Activated gamma-delta T cell treated with anti-CD3 and anti-CD28 coated beads, Interleukin-2, amount 50 U/mL, for 16 hours (primary cell): Measurements from ENCODE around the gene CEP41.
"Not testable (repeated sequence)": the region's sequence is repeated elsewhere in the genome, so short reads cannot be mapped to it uniquely, and the experiment has no call there.

ENCODE experiments used
- DNase-seq: peaks from one replicate; pipeline ENCODE4 v3.0.0-alpha.2; 2020; ENCODE audit warnings: low read depth

The CEP41 gene

DNA sequence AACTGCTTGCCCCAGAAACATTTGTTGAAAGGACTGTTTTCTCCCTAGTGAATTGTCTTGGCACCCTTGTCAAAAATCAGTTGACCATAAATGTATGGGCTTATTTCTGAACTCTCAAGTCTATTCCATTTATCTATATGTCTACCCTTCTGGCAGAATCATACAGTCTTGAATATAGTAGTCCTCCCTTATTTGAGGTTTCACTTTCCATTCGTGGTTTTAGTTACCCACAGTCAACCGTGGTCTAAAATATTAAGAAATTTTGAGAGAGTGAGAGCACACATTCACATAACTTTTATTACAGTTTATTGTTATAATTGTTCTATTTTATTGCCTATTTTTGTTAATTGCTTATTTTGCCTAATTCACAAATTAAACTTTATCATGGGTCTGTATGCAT, 17.4 kb upstream of the CEP41 start:
- DNase-seq = no peak

DNA sequence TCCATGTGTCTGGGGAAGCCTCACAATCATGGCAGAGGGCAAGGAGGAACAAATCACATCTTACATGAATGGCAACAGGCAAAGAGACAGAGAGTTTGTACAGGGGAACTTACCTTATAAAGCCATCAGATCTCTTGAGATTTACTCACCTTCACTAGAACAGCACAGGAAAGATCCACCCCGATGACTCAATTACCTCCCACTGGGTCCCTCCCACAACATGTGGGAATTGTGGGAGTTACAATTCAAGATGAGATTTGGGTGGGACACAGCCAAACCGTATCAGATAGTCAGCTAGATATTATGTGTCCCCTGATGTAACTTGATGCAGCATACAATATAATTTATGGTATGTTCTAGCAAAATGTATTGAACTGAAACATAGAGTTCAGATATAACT, 14.1 kb upstream of the CEP41 start:
- no peak for DNase-seq

DNA sequence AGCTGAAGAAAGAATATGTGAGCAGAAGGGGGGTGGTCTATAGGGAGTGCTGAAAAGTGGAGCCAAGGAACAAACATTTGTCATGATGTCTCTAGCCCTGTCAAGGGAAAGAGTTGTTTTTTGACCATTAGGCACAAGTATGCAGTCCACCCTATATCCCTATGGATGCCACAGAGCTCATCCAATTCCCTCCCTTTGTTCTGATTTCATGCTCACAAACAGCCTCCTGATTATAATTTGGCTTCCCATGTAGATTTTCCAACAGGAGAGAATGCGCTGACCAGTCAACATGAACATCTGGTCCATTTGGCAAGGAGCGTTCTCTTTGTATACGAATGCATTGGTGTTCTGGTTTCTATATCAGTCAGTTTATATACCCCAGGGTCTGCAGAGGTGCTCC, 12.1 kb upstream of the CEP41 start:
- no peak for DNase-seq

DNA sequence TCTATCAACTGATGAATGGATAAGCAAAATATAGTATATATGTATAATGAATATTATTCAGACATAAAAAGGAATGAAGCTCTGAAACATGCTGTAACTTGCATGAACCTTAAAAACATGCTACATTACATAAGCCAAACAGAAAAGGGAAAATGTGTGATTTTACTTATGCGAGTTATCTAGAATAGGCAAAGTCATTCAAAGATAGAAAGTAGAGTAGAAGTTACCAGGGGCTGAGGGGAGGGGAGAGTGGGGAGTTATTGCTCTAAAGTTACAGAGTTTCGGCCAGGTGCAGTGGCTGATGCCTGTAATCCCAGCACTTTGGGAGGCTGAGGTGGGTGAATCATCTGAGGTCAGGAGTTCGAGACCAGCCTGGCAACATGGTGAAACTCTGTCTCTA, 10.5 kb upstream of the CEP41 start:
- DNase-seq = not testable (repeated sequence)

DNA sequence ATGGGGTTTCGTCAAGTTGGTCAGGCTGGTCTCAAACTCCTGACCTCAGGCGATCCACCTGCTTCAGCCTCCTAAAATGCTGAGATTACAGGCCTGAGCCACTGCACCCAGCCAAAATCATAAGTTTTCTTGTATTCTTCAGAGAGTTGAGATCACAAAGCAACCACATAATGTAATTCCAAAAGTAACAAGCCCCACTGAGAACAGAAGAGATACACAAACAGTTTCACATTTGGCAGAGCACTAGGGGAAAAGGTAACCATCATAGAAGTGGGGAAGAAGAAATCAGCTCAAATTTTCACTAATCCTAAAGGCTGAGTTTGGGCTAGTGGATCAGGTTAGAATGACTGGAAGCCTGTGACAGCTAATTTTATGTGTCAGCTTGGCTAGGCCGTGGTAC, 5.4 kb upstream of the CEP41 start:
- DNase-seq = no peak

DNA sequence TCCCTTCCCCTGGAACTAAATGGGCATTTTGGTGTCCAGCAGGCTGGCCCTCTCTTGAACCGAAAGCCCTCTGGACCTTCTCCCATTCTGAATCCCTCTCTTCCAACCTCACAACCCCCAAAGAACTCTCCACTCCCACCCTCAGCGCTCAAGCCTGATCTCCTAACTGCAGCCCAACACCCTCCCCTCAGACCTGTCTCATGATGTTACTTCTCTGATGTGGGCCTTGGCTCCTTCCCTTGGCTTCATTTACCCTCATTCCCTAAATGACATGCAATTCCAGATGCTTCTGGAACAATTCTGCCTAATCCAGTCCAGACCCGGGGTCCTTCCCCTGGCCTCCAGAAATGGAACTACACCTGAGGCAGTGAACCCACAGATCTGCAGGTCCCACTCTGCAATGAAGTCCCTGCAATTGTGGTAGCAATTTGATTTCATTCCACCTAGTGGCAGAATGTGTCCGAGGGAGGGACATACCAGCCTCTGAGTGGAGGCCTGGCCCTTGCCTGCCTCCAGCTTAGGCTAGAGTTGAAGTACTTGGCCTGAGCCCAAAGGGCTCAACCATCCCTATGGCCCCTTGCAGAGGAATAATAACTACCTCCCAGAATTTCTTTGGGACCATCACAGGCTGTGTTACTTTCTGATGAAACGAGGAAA, 4.1 kb upstream of the CEP41 start:
- no peak for DNase-seq

DNA sequence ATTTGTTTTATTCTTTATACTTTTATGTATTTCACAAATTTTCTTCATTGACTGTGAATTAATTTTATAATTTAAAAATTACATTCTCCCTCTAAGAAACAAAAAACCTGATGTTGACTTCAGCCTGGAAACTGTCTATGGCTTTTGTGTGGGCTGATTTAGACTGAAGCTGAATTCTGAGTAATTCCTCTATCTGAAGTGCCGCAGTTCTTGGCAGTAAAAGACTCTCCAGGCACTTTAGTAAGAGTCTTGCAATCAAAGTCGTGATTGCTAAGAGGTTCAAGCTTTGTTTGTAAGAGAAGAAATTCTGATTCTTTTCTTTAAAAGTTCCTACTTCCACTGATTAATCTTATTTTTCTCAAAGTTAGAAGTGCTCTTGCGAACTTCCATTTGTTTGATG, 3.4 kb upstream of the CEP41 start:
- no peak for DNase-seq

DNA sequence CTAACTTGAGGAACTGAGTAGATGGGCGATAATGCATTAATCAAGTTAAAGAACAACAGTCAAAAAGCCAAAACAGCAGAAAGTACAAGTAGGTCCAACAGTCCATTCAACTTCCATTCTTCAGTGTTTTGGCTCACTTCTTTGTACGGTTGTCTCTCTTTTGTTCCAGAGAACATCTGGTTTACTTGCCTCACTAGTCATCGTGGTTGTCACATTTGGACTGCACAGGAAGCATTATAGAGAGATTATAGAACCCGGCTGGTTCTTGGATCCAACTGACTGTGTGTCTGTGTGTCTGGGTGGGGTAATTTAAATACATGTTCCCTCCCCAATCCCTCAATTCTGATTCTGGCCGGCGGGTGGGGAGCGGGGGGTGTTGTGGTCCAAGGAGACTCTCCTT, 1.8 kb upstream of the CEP41 start:
- no peak for DNase-seq

DNA sequence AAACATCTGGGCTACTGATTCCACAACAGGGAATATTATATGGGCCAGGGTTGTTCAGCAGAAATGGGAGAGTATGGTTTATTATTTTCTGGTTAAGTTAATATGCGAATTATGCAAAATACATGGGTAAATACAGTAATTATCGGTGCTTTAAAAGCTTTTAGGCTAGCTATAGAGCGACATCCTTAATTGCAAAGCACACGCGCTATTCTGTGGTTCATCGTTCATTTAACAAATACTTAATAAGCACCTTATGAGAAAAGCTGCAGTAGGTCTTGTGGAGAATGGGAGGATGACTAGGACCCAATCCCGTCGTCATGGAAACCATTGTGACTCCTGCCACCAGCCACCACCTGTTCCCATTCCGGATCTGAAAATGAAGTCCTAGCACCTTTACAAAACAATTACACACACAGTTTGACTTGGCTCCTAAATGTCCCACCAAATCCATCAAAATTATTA, 623 bp upstream of the CEP41 start:
- no peak for DNase-seq

DNA sequence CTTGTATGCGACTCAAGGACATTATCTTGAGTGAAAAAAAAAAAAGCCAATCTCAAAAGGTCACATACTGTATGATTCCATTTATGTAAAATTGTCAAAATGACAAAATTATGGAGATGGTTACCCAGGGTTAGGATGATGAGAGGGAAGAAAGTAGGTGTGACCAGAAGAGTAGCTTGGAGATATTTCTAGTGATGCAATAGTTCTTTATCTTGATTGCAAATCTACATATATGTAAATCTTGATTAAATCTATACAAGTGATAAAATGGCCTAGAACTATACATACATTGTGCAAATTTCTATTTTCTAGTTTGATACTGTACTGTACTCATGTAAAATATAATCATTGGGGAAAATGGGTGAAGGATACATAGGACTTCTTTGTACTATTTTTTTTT, 4.6 kb downstream of the CEP41 start:
- DNase-seq = no peak

DNA sequence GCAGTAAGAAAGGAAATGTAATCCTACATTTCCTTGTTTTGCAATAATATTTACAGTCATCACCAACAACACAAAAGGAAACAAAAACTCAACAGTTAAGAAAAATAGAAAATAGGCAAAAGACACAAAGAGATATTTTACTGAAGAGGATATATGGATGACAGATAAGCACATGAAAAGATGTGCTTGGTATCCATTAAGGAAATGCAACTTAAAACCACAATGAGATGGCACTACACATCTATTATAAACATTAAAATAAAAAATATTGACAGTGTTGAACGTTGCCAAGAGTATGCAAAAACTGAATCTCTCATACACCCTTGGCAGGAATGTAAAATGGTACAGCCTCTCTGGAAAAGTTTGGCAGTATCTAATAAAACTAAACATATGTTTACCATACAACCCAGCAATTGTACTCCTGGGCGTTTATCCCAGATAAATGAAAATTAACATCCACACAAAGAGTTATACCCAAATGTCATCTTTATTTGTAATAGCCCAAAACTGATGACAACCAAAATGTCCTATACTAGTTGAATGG, 5.4 kb downstream of the CEP41 start:
- no peak for DNase-seq

DNA sequence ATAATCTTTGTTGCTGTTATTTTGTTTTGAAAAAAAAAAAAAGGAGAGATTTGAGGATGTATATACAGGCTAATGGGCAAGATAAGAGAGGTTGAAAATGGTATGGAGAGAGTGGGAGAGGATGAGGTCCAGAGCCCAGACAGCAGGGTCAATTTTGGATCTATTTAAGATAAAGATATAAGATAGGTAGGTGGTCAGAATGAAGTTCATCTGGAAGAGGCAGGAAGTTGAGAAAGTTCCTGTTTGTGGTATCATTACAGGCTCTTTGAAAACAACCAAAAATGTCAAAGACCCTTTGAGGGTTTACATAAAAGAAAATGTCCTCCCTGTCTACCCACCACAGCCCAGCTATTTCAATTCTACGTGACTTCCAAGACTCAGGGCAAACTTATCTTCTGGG, 7.5 kb downstream of the CEP41 start:
- DNase-seq = no peak

DNA sequence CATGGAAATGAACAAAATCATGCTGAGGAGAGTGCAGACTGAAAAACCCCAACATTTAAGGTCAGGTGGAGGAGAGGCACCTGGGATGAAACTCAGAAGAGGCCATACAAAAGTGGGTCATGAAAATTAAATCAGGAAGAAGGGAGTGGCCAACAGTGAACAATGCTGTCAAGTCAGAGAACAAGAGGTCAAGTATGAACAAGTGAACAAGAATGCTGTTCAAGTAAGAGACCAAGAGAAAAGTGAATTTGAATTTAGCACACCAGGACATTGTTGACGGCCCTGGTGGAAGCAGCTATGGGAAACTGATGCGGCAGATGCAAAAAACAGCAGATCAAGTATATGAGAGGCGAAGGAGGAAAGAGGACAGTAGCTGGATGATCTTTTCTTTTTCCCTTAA, 7.9 kb downstream of the CEP41 start:
- no peak for DNase-seq

DNA sequence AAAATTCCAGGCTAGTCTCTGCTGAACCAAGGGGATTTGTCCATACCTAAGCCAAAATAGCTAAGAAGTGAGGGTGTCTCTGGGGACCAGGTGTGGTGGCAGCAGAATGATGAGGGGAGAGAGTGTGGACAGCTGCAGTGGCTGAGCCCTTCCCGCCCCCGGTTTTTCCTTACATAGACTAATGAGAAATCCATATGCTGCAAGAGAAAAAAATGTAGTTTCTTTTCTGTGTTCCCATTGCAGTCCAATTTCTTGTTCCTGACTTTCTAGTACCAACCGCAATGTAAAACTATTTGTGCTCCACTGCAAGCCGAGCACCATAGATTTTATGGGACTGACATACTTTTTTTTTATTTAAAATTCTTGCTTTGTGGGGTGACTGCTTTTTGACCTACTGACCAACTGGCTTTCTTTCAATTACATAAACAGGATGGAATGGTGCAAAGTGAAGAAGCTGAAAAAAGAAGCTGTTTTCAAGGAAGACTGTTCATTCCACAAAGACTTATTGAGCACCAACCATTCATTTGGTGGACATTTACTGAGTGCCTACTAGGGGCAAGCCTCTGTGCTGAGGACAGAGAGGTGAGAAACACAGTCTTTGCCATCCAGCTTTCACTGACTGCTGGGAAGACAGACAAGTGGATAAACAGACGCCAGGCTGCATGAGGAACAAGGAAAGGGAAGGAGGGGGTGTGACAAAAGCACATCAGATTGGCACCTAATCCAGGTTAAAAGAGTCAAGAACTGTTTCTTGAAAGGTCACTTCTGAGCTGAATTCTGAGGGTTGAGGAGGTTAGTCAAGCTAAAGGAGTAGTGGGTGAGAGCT, 9.8 kb downstream of the CEP41 start:
- no peak for DNase-seq

DNA sequence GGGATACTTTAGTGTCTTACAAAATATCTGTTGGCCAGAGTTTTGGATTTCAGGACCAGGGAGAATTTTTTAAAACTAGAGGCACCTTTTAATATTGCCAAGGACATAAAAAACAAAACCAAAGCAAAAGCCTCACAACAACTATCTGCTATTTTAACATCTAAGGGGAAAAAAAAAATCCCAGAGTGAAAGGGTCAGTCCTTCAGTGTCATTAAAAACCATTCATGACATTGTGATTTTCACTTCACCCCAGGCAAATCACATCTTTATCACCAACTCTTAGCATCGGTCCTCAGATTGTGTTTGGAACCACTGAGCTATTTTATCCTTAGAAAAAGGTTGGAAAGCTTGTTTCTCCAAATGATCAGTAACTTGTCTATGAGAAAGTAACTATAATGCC, 10.7 kb downstream of the CEP41 start:
- DNase-seq = no peak

DNA sequence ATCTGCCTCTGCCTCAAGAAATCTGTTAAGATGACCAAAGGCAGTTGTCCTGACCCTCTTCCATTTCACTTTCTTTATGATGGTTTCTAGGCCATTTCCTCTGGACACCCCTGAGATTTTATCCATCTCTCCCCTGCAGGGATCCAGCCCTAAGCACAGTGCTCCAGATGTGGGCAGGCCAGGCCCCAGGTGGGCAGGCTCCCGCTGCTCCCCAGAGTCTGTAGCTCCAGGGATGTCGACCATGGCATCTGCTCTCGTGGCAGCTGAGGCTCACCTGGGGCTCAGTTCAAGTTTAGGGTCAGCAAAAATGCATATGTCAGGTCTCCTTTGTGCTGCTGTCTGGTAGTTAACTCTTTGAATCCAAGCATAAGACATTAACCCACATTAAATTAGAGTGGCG, 11.8 kb downstream of the CEP41 start:
- no peak for DNase-seq

DNA sequence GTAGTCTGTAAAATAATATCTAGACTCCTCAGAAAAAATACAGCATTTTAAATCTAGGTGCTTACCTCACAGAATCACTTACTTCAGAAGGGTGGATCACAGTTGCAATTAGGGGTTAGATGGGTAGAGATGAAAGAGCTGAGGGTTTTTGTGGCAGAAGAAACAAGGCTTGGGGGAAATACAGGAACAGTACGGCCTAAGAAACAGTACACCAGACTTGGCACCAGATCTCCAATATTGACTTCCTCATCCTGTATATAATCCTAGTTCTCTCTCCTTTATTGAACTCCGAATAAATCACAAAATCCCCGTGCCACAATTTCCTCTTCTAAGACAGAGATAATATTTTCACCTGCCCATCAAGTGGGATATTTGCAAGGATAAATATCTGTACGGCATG, 14.3 kb downstream of the CEP41 start:
- DNase-seq = no peak

DNA sequence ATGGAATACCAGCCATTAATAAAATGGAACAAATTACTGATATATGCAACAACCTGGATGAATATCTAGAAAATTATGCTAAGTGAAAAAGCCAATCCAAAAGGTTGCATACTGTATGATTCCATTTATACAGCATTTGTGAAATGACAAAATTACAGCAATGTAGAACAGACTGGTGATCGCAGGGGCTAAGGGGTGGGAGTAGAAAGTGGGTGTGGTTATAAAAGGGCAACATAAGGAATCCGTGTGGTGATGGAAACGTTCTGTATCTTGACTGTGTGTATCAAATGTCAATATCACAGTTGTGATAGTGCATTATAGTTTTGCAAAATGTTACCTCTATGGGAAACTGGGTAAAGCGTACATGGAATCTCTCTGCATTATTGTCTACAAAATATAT, 15.0 kb downstream of the CEP41 start:
- DNase-seq = no peak

DNA sequence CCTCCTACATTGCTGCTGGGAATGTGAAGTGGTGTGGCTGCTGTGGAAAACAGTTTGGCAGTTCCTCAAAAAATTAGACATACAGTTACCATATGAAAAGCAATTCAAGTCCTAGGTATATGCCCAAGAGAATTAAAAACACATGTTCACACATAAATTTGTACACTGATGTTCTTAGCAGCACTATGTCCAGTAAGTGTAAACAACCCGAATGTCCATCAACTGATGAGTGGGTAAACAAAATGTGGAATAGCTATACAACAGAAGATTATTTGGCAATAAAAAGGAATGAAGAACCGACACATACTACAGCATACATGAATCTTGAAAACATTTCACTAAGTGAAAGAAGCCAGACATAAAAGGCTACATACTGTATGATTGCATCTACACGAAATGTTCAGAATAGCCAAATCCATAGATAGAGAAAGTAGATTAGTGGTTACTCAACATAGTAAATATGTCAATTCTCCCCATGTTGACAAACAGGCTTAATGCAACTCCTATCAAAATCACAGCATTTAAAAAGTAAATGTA, 17.2 kb downstream of the CEP41 start:
- no peak for DNase-seq

DNA sequence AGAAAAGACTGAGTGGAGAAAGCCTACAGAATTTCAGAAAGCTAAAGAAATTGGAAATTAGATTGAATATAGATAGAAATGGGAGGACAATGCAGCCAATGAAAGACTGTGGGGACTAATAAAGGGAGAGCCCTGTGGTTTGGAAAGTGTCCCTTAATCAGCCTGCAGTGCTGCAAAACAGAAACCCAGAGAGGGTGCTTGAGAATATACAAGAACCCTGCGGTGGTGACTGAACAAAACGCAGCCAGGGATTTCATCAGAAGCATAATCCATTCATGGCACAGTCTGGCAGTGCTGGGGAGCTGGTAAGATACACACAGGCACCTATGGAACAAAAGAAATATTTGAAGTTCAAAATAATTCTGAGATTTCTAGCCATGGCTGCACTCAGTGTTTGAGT, 19.1 kb downstream of the CEP41 start:
- no peak for DNase-seq

DNA sequence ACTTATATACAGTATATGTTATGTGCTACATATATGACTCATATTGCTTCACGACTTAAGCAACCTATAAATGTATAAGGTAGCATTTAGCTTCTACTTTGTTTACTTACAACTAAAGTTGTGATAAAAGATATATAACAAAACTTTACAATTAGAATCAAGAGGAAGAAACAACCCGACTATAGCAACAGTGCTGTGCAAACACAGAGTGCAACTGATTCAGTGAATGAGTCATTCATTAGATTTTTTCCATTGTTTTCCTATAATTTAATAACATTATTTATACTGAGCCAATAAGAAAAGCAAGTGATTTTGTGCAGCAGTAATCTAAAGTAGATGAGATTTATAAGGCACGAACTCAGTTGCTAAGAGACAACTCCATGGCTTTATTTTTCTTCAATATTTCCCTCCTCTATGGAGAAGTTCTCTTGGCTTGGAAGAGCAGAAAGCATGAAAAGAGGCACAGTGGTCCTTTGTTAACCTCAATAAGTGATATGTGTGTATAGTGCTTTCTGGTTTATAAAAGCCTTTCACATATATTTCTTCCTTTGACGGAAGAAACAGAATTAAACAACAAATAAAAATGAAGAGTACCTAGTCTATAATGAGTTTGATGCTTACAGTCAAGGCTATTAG, 19.8 kb downstream of the CEP41 start:
- no peak for DNase-seq

DNA sequence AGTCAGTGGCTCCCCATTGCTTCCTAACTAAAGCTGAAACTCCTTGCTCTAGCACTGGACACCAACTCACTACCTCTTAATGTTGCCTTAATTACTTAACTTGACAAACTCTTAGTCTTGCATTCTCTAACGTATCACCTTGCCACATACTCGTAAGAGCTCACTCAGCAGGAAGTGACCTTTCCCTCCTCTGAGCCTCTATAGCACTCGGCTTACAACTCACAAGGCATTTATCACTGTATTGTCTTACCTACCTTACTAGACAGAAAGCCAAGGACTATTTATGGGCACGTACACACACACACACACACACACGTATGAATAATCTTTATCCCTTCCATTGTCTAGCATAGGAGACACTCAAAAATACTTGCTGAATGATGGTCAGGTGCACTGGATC, 21.2 kb downstream of the CEP41 start:
- DNase-seq = no peak

DNA sequence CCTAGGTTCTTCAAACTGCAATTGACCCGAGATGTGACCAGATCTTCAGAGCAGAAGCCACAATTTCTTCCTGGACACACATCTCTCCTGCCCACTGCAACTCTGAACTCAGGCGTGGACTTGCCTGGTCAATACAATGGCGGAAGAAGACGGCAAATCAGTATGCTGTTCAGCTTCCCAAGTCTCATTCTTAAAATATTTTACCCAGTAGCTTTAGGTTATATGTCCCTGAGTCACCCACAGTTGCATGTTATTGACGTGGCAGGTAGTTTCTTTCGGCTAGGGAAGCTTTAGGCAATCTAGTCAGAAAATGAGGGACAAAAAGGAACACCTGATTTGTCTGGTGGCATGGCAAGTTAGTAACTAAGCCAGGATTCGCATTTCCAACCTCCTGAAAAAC, 22.5 kb downstream of the CEP41 start:
- no peak for DNase-seq
